Uterus (tissue), 2 donors: ENCODE results near the gene GPRASP3.

ENCODE experiments used
- POLR2A ChIP-seq, 2 donors: fragments of 450-650 bp; IDR thresholded peaks; one replicate each; pipeline ENCODE4 v1.6.1; 2016; ENCODE audit warnings: antibody characterized with exemption in 2 of 2, mild to moderate bottlenecking in 1 of 2, moderate library complexity in 1 of 2
- TF ChIP-seq, protein P1 (sequence below), 4 experiments: fragments of 200-600 bp in 2 of 4; fragments of 450-650 bp in 2 of 4; sonication (generic) in 2 of 4; IDR thresholded peaks; one replicate each; pipeline ENCODE4 v1.5.1; 2016 to 2019; ENCODE audit warnings: antibody characterized with exemption in 4 of 4, mild to moderate bottlenecking in 2 of 4, moderate library complexity in 1 of 4

- TF ChIP-seq, protein P1, sequence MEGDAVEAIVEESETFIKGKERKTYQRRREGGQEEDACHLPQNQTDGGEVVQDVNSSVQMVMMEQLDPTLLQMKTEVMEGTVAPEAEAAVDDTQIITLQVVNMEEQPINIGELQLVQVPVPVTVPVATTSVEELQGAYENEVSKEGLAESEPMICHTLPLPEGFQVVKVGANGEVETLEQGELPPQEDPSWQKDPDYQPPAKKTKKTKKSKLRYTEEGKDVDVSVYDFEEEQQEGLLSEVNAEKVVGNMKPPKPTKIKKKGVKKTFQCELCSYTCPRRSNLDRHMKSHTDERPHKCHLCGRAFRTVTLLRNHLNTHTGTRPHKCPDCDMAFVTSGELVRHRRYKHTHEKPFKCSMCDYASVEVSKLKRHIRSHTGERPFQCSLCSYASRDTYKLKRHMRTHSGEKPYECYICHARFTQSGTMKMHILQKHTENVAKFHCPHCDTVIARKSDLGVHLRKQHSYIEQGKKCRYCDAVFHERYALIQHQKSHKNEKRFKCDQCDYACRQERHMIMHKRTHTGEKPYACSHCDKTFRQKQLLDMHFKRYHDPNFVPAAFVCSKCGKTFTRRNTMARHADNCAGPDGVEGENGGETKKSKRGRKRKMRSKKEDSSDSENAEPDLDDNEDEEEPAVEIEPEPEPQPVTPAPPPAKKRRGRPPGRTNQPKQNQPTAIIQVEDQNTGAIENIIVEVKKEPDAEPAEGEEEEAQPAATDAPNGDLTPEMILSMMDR (IDR thresholded peaks at IDR 0.05) = no peak
- no peak for TF ChIP-seq POLR2A (IDR thresholded peaks at IDR 0.05)
Measured at GRCh38 chrX:102715967-102716366, 4.6 kb upstream of the GPRASP3 start.
